Globus pallidus (tissue), 1 donor: ENCODE measurements around the gene ERICH6.
A peak's percentile ranks its signal among the peaks of the same experiment; 100 is the strongest.

Source experiments
- DNase-seq: peaks from one replicate; pipeline ENCODE4 v3.0.0-alpha.2; 2015; ENCODE audit warnings: low spot score

ERICH6 gene

GRCh38 chr3:150703756-150704344 is at the start of gene ERICH6:
Gene ERICH6 (minus strand): TSS chr3:150703920. CDS start chr3:150703898, 22 bp downstream.
- peak; percentile 83 for DNase-seq

DNA sequence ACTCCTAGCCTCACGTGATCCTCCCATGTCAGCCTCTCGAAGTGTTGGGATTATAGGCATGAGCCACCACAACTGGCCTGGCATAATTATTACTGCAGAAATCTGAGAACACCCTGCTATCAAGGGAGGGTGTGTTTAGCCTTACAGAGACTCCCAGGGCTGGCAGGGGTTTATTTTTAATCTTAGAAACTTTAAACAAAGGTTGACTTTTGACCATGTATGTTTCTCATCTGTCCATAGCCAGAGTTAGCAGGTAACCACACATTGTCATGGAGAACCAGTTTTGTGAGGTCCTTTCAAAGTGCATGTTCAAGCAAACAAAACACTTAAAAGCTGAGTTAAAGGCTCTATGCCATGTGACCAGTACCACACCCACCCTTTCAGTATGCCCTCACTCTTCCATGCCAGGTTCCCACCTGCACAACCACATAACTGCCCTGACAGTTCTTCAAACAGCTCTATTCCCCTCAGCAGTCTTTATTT is 48.1 kb upstream of the ERICH6 start:
- no peak for DNase-seq

DNA sequence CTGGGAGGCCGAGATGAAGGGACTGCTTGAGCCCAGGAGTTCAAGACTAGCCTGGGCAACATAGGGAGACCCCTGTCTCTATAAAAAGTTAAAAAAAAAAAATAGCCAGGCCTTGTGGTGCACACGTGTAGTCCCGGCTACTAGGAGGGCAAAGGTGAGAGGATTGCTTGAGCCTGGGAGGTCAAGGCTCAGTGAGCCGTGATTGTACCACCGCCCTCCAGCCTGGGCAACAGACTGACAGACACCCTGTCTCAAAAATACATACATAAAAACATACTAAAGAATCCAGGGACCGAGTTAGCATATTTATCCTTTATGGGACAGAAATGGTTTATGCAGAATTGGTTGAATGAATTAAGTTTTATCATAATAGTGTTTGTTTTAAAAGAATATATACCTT is 45.5 kb upstream of the ERICH6 start:
- DNase-seq = no peak

- DNase-seq = no peak
Observed at GRCh38 chr3:150748684-150749047, 44.9 kb upstream of the ERICH6 start.

- no peak for DNase-seq
Observed at GRCh38 chr3:150747886-150748683, 44.4 kb upstream of the ERICH6 start.

- DNase-seq = no peak
Observed at GRCh38 chr3:150746791-150747590, 43.3 kb upstream of the ERICH6 start.

DNA sequence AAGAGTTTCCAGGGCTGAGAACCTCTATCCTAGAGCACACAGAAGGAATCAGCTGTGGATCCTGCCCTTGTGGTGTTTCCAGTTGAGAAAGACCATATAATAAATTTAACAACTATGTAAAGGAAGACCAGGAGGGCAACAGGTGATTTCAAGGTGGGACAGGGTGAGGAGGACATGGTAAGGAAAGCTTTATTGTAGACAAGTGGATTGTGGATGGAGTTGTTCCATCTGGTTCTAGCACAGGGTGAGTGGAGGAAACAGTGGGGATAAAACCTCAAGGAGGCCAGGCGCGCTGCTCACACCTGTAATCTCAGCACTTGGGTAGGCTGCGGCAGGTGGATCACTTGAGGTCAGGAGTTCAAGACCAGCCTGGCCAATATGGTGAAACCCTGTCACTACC is 42.1 kb upstream of the ERICH6 start:
- DNase-seq = no peak

DNA sequence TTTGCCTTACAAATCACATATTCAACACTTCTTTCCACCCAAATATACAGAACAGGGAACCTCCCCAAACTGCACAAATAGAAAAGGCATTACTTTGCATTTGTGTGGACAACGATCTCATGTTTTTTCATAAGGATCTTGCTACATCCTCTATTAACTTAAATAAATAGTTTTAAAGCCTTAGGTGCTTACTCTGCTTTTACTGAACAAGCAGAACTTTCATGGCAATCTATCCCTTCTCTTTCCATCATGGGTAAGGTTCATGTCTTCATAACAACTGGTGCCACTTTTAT is 41.1 kb upstream of the ERICH6 start:
- DNase-seq = no peak

DNA sequence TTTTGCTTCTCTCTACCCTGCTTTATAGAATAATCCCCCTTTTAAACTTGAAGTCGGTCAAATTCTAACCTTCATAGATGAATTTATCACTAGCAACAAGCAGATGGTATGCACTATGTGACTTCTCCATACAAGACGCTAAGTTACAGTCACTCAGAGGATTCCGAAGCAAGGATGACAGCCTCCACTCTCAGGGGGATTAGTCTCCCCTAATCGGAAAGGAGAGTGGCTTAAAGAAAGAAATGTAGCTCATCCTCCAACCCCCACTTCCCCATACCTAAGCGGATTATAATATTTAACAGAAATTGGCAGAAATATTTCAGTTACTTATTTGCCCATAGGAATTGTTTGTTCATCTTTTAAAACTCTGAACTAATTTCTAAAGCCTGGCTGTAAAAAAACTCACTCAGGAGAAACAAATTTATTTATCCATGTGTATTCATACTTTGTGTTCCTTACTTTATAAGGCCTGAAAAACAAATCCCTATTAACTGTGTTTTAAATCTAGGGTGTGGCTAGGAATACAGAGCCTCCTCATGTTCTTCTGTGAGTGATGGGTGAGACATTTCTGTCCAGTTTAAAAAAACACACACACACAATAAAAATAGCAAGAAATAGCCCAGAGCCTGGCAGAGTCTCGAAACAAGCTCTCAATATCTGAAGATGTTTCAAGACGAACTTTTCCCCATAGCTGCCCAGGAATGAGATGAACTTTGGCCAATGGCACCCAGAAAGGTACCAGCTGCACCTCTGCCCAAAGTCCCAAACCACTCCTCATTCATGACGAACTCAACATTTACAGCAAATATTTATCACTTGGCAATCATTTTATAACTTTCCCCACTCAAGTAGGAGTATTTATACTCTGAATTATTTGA is 40.6 kb upstream of the ERICH6 start:
- no peak for DNase-seq

DNA sequence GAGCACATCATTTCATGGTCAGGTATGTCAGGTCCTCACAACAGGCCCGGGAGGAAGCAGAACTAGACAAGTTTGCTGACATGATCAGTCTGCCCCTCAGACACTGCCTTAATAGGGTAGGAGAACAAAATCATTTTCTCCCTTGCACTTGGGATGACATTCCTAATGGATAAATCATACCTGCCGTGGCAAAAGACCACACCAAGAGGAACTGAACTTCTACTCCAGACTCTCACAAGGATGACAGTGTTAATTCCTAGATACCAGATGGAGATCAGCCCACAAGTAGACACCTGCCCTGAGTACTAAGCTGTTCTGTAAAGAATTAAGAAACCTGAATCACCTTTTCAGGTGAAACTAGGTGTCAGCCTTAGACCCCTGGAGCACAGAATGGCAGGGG is 39.8 kb upstream of the ERICH6 start:
- DNase-seq = no peak

- no peak for DNase-seq
Observed at GRCh38 chr3:150742679-150743078, 39.0 kb upstream of the ERICH6 start.

DNA sequence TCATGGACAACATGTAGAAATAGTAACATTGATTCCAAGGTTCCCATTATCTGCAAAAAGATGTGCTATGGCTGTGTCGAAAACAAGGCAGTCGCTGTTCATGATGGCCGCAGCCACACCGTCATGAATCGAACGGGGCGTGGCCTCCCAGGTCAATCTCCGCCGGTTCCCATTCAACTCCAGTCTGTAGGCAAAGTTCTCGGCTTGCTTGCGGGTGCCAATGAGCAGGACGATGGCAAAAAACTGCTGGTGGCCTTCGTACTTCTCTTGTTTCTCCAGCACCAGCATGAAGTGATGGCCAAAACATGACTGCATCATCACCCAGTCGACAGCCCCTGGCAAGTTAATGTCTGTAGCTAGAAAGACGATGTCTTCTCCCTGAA is 38.4 kb upstream of the ERICH6 start:
- DNase-seq = no peak

GRCh38 chr3:150741497-150742140 is 37.9 kb upstream of the ERICH6 start:
- no peak for DNase-seq

- DNase-seq = no peak
Observed at GRCh38 chr3:150740733-150741496, 37.2 kb upstream of the ERICH6 start.

DNA sequence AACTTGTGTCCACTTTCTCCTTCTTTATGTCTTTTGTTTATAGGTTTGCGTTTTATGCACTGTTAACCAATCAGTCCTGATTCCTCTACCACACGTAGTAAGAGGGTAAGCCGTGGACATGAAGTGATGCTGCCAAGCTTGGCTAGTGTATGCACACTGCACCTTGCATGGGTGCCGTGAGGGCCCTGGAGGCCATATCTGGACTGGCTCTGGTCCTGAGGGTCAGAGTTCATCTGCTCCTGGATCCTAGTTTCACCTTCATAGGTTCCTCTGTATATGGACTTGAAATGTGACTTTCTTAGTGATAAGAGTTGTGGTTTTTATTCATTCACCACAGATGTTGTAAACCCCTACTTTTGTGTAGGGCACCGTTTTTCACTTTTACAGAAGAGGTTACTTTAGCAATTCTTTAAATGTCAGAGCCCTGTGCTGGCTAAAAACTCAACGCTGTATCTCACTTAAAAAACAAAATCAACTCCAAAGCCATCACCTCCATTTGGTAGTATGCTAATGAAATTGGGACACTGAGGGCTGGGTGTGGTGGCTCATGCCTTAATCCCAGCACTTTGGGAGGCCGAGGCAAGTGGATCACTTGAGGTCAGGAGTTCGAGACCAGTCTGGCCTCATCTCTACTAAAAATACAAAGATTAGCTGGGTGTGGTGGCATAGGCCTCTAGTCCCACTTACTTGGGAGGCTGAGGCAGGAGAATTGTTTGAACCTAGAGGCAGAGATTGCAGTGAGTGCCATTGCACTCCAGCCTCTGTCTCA is 36.3 kb upstream of the ERICH6 start:
- DNase-seq = no peak

DNA sequence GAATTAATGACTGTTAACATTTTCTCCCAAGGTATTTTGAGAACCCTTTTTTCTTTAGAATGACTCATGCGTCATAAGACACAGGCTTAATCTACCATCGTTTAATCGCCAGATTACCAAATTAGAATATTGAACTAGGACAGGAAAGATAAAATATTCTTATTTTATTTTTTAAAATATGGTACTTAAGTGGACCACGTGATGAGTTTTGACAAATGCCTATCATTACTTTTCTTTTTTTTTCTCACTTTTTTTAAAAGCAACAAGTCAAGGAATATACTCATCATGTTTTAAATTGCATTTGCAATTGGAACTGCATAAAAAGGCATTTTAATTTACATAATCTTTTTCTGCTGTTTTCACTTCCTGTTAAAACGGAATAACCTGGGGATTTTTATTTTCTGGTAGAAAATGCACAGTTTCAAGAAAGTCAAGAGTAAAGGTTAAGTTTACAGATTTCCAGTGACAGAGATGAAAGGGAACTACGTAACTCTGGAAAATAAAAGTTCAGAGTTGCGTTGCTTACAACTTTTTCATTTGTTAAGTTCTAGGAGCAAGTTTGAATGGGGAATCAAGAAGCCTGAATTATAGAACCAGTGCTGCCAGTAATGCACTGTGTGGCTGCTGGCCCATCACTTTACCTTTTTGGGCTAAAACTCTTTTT is 35.6 kb upstream of the ERICH6 start:
- no peak for DNase-seq

DNA sequence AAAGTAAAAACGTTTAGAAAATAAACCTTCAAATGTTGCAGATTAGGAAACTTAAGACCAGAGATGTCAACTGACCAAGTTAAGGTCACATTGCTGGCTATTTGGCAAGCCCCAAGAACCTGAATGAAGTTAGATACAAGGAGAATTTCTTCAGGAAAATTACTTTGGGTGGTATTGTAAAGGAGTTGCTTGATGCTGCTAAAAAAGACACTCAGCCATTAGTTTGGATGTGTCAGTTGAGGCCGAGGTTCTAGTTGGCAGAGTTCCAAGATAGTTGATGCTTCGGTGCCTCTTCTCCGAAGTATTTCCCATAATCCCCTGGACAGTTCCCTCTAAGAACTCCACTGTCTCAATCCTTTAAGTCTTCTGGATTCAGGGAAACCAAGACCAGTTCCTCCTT is 35.0 kb upstream of the ERICH6 start:
- DNase-seq = no peak

GRCh38 chr3:150737874-150738679 is 34.4 kb upstream of the ERICH6 start:
- DNase-seq = no peak
